HG03139 (cell line): ENCODE results near the gene ZFPM1.
"Not testable (repeated sequence)": the region's sequence is repeated elsewhere in the genome, so short reads cannot be mapped to it uniquely, and the experiment has no call there.

ENCODE experiments used
- ATAC-seq: cut with Tn5 transposase; IDR thresholded peaks from one replicate; pipeline ENCODE4 v1.9.1; 2021; ENCODE audit not compliant: unreplicated experiment

Gene ZFPM1

GRCh38 chr16:88464447-88465318 is 11.6 kb downstream of the ZFPM1 start:
- ATAC-seq = no peak

GRCh38 chr16:88465387-88465983 is 12.4 kb downstream of the ZFPM1 start:
- ATAC-seq = no peak

- no peak for ATAC-seq
Measured at GRCh38 chr16:88466175-88466862, 13.2 kb downstream of the ZFPM1 start.

- ATAC-seq = no peak
Measured at GRCh38 chr16:88466949-88467348, 13.9 kb downstream of the ZFPM1 start.

GRCh38 chr16:88467541-88467944 is 14.5 kb downstream of the ZFPM1 start:
- no peak for ATAC-seq

- no peak for ATAC-seq
Measured at GRCh38 chr16:88468275-88469129, 15.4 kb downstream of the ZFPM1 start.

- ATAC-seq = no peak
Measured at GRCh38 chr16:88469615-88470395, 16.7 kb downstream of the ZFPM1 start.

- ATAC-seq = not testable (repeated sequence)
Measured at GRCh38 chr16:88470396-88470680, 17.3 kb downstream of the ZFPM1 start.

GRCh38 chr16:88470696-88471095 is 17.6 kb downstream of the ZFPM1 start:
- not testable (repeated sequence) for ATAC-seq

- no peak for ATAC-seq
Measured at GRCh38 chr16:88471115-88471514, 18.0 kb downstream of the ZFPM1 start.

GRCh38 chr16:88471575-88471974 is 18.5 kb downstream of the ZFPM1 start:
- no peak for ATAC-seq

- ATAC-seq = no peak
Measured at GRCh38 chr16:88472069-88472468, 19.0 kb downstream of the ZFPM1 start.

- ATAC-seq = no peak
Measured at GRCh38 chr16:88472637-88473205, 19.6 kb downstream of the ZFPM1 start.

GRCh38 chr16:88473666-88474534 is 20.8 kb downstream of the ZFPM1 start:
- no peak for ATAC-seq

- no peak for ATAC-seq
Measured at GRCh38 chr16:88475037-88475436, 22.0 kb downstream of the ZFPM1 start.

GRCh38 chr16:88476203-88476602 is 23.1 kb downstream of the ZFPM1 start:
- ATAC-seq = no peak

GRCh38 chr16:88476817-88477397 is 23.8 kb downstream of the ZFPM1 start:
- ATAC-seq = no peak

- ATAC-seq = no peak
Measured at GRCh38 chr16:88477631-88478519, 24.8 kb downstream of the ZFPM1 start.
